Mucosa of descending colon (tissue), 3 donors: ENCODE results near the gene NDUFS5. TPM values are rescaled to one million over a fixed set of nuclear protein-coding genes. Genes with fewer than 3 reads are reported as not detected.
A peak's percentile ranks its signal among the peaks of the same experiment; 100 is the strongest.

Source experiments
- ATAC-seq: fragments of 200-7000 bp; cut with Tn5 transposase; one replicate; pipeline ENCODE4 v1.9.1; 2020; ENCODE audit warnings: mild to moderate bottlenecking, moderate library complexity
- DNase-seq, 3 donors: peaks; one replicate each; pipeline ENCODE4 v3.0.0-alpha.2; 2020
- H3K36me3 ChIP-seq: fragments of 200-600 bp; one replicate; pipeline ENCODE4 v1.8.0; 2021; ENCODE audit warnings: low read depth, mild to moderate bottlenecking
- H3K4me1 ChIP-seq: fragments of 200-600 bp; one replicate; pipeline ENCODE4 v1.8.0; 2021; ENCODE audit warnings: low read depth, mild to moderate bottlenecking
- H3K4me3 ChIP-seq: fragments of 200-600 bp; one replicate; pipeline ENCODE4 v1.8.0; 2021; ENCODE audit warnings: mild to moderate bottlenecking
- H3K9me3 ChIP-seq: fragments of 200-600 bp; one replicate; pipeline ENCODE4 v1.8.0; 2021; ENCODE audit warnings: mild to moderate bottlenecking
- intact Hi-C, 2 donors: fragments of 100-400 bp; cut with DNase I in 1 of 2; cut with micrococcal nuclease in 1 of 2; formaldehyde crosslinking; loops; one replicate each; pipeline versions ENCODE4 v1.11.0 to v1.11.1; 2022; cut with DNase I, micrococcal nuclease
- total RNA-seq, 3 donors: library from RNA; stranded (reverse); fragmentation: NEBNext Ultra II Directional in 2 of 3; extraction: Animal tissue kit (Norgen Biotek cat#: 25700) in 2 of 3; gene quantifications; one replicate each; pipeline versions ENCODE4 v1.2.1 to v1.2.4, GENCODE V29; 2021 to 2023
- TF ChIP-seq, protein P1 (sequence below): fragments of 200-600 bp; IDR thresholded peaks from one replicate; pipeline ENCODE4 v1.8.0; 2022; ENCODE audit warnings: antibody characterized with exemption, mild to moderate bottlenecking
- donor health status: DM: no; HTN: no; CAD: no; lungs with moderate emphysema.
- donor health status: DM: no; HTN: no; CAD: no.
- donor health status: DM: no; HTN: yes; CAD: no.

NDUFS5 gene
- total RNA-seq, 3 donors from 2014 or later = 167 to 224 (median 183) TPM

- no peak for ATAC-seq
- no peak for DNase-seq
- TF ChIP-seq, protein P1, sequence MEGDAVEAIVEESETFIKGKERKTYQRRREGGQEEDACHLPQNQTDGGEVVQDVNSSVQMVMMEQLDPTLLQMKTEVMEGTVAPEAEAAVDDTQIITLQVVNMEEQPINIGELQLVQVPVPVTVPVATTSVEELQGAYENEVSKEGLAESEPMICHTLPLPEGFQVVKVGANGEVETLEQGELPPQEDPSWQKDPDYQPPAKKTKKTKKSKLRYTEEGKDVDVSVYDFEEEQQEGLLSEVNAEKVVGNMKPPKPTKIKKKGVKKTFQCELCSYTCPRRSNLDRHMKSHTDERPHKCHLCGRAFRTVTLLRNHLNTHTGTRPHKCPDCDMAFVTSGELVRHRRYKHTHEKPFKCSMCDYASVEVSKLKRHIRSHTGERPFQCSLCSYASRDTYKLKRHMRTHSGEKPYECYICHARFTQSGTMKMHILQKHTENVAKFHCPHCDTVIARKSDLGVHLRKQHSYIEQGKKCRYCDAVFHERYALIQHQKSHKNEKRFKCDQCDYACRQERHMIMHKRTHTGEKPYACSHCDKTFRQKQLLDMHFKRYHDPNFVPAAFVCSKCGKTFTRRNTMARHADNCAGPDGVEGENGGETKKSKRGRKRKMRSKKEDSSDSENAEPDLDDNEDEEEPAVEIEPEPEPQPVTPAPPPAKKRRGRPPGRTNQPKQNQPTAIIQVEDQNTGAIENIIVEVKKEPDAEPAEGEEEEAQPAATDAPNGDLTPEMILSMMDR = no peak
- H3K4me1 ChIP-seq = peaks cover 6% of the 10 kb centered on the region
- H3K9me3 ChIP-seq = no peaks in the 10 kb centered on the region
- H3K4me3 ChIP-seq = no peak overlapping the region
- H3K36me3 ChIP-seq = no peaks in the 10 kb centered on the region
- intact Hi-C loops = no loop called here
Measured at GRCh38 chr1:39021426-39021825, 4.7 kb upstream of the NDUFS5 start.

DNA sequence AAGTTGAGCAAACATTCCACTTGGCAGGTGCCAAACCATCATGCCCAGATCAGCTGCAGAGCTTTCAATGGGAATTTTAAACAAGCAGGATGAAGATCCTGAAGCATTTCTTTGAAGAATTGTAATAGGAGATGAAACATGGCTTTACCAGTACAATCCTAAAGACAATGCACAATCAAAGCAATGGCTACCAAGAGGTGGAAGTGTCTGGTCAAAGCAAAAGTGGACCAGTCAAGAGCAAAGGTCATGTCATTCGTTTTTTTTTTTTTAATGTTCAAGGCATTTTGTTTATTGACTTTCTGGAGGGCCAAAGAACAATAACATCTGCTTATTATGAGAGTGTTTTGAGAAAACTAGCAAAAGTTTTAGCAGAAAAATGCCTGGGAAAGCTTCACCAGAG is 3.0 kb upstream of the NDUFS5 start:
- TF ChIP-seq, protein P1 = no peak
- Histone ChIP-seq H3K4me3 (no peak overlapping the region), H3K4me1 (peaks cover 9% of the 10 kb centered on the region), H3K36me3 (no peaks in the 10 kb centered on the region), H3K9me3 (no peaks in the 10 kb centered on the region)
- intact Hi-C loops = no loop called here
- DNase-seq (no peak), ATAC-seq (no peak)

DNA sequence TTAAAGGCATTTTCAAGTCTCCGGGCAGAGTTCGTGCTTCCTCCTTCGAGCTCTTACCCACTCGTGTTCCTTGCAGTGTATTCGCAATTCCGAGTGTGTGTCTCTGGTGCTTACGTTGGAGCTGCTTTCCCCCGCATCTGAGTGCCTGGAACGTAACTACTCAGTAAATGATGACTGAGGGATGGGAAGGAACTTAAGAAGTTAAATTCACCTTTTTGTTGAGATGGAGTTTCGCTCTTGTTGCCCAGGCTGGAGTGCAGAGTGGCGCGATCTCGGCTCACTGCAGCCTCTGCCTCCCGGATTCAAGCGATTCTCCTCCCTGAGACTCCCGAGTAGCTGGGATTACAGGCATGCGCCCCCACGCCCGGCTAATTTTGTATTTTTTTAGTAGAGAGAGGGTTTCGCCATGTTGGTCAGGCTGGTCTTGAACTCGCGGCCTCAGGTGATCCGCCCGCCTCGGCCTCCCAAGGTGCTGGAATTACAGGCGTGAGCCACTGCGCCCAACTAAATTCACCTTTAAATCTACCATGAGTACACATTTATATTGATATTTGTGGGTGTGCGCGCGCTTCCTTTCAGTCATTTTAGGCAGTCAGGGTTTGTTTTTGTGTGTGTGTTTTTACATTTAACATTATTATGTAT is 837 bp downstream of the NDUFS5 start:
- ATAC-seq (no peak), DNase-seq (no peak)
- H3K36me3 ChIP-seq = no peaks in the 10 kb centered on the region
- intact Hi-C loops = no loop called here
- peaks cover 9% of the 10 kb centered on the region for H3K4me1 ChIP-seq
- TF ChIP-seq, protein P1 = no peak
- H3K9me3 ChIP-seq = no peaks in the 10 kb centered on the region
- peak overlapping the region; percentile 44 for H3K4me3 ChIP-seq

DNA sequence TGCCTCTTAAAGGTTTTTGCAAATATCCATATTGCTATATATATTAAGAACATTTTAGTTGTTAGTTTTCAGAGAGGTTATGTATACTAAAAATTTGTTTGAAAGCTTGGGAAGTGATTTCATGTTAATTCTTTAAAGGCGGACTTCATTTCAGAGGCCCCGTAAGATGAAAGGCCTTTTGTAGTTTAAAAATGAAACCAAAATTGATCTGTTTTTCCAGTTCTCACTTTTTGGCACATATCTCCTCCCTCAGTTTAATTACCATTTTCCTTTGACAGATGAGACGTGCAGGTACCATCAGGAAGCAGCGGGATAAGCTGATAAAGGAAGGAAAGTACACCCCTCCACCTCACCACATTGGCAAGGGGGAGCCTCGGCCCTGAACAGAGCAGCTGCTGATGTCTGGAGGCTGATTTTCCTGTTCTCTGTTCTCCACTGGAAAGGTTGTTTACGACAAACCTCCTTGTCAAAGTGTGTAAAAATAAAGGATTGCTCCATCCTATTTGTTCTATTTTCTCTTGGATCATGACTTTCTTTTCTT is 8.0 kb downstream of the NDUFS5 start:
- ATAC-seq (no peak), DNase-seq (no peak)
- peaks cover 3% of the 10 kb centered on the region for H3K36me3 ChIP-seq
- H3K4me1 ChIP-seq = no peaks in the 10 kb centered on the region
- TF ChIP-seq, protein P1 = no peak
- no peak overlapping the region for H3K4me3 ChIP-seq
- H3K9me3 ChIP-seq = no peaks in the 10 kb centered on the region
- intact Hi-C loops = no loop called here

DNA sequence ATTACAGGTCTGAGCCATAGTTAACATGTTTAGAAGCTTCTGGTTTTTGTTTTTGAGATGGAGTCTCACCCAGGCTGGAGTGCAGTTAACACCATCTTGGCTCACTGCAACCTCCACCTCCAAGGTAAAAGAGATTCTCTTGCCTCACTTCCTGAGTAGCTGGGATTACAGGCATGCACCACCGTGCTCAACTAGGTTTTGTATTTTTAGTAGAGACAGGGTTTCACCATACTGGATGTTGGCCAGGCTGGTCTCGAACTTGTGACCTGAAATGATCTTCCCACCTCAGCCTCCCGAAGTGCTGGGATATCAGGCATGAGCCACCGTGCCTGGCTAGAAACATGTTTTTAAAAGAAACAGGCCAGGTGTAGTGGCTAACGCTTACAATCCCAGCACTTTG is 10.5 kb downstream of the NDUFS5 start:
- Histone ChIP-seq H3K4me3 (no peak overlapping the region), H3K9me3 (no peaks in the 10 kb centered on the region), H3K4me1 (no peaks in the 10 kb centered on the region), H3K36me3 (peaks cover 3% of the 10 kb centered on the region)
- no peak for ATAC-seq
- TF ChIP-seq, protein P1 = no peak
- intact Hi-C loops = no loop called here
- DNase-seq = no peak
